HT1080 (cell line): ENCODE data around the gene MAP7D2. TPM values are rescaled to one million over a fixed set of nuclear protein-coding genes. Genes with fewer than 3 reads are reported as not detected.

Source experiments
- DNase-seq: peaks from one replicate; pipeline ENCODE4 v3.0.0-alpha.2; 2015; ENCODE audit warnings: low read depth
- small RNA-seq: library from RNA; depleted of rRNA; stranded (forward); fragments of <200 nt; gene quantifications from one replicate; pipeline ENCODE3, GENCODE V24; 2014
- total RNA-seq: library from RNA; depleted of rRNA; stranded (reverse); fragments of >200 nt; shearing (Covaris generic); gene quantifications from 2 replicates; pipeline ENCODE4 v1.2.3, GENCODE V29; 2014; rRNA removed

Gene MAP7D2
- total RNA-seq, 1 experiment from 2014 or later = not detected

DNA sequence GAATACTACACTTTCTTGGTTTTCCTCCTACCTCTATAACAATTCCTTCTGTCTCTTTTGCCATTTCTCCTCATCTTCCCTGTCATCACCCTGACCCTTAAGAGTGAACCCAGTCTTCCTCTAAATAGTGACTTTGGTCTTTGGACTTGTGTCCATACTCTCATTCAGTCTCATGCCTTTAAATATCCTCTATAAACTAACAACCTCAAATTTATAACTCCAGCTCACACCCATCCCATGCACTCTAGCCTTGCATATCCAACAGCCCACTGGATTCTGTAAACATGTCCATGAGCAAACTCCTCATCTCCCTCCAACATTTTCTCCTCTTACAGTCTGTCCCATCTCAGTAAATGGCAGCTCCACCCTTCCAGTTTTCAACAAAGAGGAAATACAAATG lies 140.9 kb downstream of the MAP7D2 start:
- no peak for DNase-seq

DNA sequence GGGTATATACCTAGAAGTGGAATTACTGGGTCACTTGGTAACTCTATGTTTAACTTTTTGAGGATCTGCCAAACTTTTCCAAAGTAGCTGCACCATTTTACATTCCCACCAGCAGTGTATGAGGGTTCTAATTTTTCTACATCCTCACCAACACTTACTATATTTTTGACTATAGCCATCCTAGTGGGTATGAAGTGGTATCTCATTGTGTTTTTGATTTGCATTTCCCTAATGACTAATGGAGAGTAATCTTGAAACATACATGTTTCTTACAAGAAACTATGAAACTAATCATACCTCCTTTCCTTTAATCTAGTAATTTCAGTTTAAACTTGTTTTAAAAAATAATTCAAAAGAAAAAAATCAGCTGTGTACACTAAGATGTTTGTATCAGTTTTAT lies 143.7 kb downstream of the MAP7D2 start:
- DNase-seq = no peak

DNA sequence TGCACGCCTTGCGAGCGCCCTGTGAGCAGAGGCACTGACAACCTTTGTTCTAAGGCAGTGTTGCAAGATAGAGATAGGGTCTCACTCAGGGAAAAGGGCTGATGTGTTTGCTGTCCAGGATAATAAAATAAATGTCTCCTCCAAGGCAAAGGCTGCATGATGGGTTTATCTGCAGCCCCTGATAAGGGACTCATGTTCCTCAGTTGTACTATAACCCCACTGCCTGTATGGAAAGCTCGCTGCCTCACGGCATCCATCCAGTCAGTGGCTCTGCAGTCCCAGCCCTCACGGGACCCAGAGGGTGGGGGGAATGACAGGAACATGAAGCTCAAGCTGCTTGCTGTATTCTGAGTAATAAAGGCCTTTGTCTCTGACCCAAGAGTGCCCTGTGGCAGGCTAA lies 148.4 kb downstream of the MAP7D2 start:
- DNase-seq = no peak

DNA sequence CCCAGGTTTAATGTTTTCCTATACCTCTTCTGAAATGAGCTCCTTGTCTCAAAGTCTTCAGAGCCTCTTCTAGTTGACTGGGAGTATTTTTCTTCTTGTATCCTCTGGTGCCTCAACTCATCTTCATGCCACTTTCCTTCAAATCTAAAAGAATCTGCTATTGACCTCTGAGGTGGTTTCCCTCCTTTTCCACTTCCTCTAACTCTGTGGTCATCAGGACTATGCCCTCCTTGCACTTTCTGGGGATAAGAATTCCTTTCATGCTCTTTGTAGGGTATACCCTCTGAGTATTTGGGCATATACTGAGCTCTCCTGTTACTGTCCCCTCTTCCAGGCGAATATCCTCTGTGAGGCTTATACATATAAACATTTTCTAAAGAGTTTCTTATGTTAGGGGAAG lies 150.7 kb downstream of the MAP7D2 start:
- no peak for DNase-seq

DNA sequence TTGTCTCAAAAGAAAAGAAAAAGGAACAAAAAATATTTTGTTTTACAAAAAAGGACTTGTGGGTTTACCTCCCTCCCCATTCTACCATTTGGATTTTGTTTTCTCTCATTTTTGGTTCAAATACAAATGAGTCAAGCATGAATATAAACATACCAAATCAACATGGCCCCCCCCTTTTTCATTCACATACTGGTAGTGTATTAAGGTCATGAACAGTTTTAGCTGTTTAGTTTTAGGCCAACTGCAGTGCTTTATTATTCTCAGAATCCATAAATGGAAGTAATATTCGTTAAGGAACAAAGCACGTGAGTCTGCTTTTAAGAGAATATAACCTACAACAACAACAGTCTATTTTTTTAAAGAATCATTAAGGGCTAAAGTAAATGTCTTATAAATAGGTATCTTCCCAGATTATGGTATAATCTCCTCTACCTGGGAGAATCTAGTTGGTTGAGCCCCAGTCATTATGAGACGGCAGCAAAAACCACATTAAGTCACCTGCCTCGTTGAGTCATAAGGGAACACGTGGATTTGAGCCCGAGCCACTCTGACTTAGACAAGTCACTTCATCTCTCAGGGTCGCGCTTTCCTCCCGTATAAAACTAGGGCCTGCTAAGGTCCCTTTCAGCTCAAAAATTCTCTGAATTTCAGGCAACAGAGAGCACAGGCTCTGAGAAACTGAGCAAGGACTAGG lies 152.5 kb downstream of the MAP7D2 start:
- DNase-seq = peak; percentile 36

DNA sequence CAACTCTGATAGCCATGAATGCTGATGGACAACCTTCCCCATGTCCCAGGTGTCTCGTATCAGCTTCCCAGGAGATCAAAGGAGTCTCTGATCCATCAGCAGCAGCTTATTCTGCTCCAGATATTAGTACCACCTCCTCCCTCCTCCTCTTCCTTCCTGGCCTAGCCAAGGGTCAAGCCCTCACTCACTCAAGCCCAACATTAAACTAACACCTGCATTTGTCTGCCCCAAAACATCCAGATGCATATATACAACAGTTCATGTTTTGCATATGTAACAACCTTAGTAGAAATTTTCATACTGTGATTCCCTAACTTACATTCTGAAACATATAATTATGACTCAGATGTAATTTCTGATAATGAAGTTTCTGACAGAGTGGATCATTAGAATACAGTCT lies 155.8 kb downstream of the MAP7D2 start:
- no peak for DNase-seq

DNA sequence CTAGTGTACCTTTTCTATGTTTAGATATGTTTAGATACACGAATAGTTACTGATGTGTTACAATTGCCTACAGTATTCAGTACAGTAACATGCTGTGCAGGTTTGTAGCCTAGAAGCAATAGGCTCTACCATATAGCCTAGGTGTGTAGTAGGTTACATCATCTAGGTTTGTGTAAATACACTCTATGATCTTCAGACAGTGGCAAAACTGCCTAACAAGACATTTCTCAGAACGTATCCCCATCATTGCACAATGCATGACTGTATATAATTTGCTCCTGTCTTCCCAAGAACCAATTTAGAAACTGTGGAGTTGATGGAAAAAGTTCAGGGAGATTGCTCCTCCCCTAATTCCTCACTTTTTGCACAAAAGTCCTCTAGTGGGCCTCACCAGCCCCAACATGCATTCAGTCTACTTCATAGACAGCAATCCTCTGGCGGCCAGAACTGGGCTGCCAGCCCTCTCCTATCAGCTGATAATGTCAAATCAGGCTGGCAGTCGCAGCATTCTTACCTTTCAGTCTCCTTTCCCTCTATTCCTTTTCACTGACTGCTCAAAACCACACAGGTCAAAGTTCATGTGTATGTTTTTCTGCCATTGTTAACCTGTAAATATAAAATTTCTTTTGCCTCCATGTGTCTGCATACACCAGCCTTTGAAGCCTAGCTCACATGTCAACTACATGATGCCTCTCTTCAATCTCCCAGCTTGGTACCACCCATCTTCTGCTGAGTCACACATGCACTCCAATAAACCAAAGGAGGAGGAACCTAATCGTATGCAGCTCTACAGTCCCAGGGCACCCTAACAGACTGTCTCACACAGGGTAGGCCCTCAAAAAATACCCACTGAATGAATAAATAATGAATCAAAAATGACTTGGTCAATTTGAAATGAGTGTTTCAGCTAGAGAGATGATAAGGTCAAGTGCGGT lies 157.9 kb downstream of the MAP7D2 start:
- DNase-seq = peak; percentile 4

DNA sequence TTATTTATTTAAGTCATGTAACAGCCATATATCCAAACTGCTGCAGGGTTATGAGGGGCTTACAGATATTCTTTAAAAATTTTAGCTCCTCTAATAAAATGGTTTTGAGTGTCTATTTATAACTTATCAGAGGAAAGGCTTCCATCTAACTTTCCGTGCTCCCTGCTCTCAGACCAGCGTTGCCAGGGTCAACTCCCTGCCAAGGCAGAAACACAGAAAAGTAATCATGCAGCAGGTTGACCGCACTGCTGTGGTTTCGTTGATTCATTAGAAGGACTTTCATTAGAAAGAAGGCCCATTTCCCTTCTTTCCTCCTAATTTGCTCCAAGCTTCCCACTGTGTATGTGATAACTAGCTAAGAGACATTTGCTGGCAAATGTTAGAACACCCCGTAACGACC lies 159.8 kb downstream of the MAP7D2 start:
- peak; percentile 5 for DNase-seq

Small RNA genes within 50 kb of the gene (small RNA-seq; reads per million reads assigned to genes)
- gene MIR23C = not detected
- not detected for gene RF00019
- 9.6 reads per million, percentile 91 among the genes with 10 or more reads in this experiment for gene RF00493
- not detected for gene RF00494

Other genes with a start within 250 kb of the MAP7D2 start
- 55.0 and 62.4 TPM in 2 replicates for gene SH3KBP1, start 229.3 kb downstream of the MAP7D2 start, total RNA-seq
- 1.1 and 1.9 TPM in 2 replicates for gene BCLAF3, start 125.8 kb downstream of the MAP7D2 start, total RNA-seq
- 47.3 and 57.4 TPM in 2 replicates for gene EIF1AX, start 24.9 kb upstream of the MAP7D2 start, total RNA-seq
- 19.6 and 24.4 TPM in 2 replicates for gene RPS6KA3, start 150.0 kb upstream of the MAP7D2 start, total RNA-seq